HG03558 (cell line): ENCODE measurements around the gene DDX39B.
"Not testable (repeated sequence)": the region's sequence is repeated elsewhere in the genome, so short reads cannot be mapped to it uniquely, and the experiment has no call there.

ENCODE experiments used
- ATAC-seq: cut with Tn5 transposase; IDR thresholded peaks from one replicate; pipeline ENCODE4 v1.9.1; 2021; ENCODE audit warnings: moderate number of reproducible peaks; ENCODE audit not compliant: unreplicated experiment; ENCODE audit errors: extremely low read depth

The DDX39B gene

GRCh38 chr6:31531162-31531561 is 10.6 kb downstream of the DDX39B start:
- ATAC-seq: no peak

GRCh38 chr6:31530659-31531058 is 11.1 kb downstream of the DDX39B start:
- ATAC-seq: no peak

- ATAC-seq: no peak
Measured at GRCh38 chr6:31529329-31530150, 12.3 kb downstream of the DDX39B start.

GRCh38 chr6:31528821-31529328 is 12.9 kb downstream of the DDX39B start, which contains the start of gene MCCD1:
MCCD1 (plus strand) TSS chr6:31528962; CDS start chr6:31529015, 53 bp downstream.
- ATAC-seq: no peak

GRCh38 chr6:31528307-31528777 is 13.5 kb downstream of the DDX39B start:
- no peak for ATAC-seq

- no peak for ATAC-seq
Measured at GRCh38 chr6:31525932-31526591, 15.7 kb downstream of the DDX39B start.

- no peak for ATAC-seq
Measured at GRCh38 chr6:31525553-31525931, 16.3 kb downstream of the DDX39B start.

GRCh38 chr6:31521835-31522234 is 20.0 kb downstream of the DDX39B start:
- no peak for ATAC-seq

- no peak for ATAC-seq
Measured at GRCh38 chr6:31513456-31514165, 28.2 kb downstream of the DDX39B start.

GRCh38 chr6:31510007-31510406 is 31.8 kb downstream of the DDX39B start:
- ATAC-seq: no peak

GRCh38 chr6:31509036-31509435 is 32.8 kb downstream of the DDX39B start:
- not testable (repeated sequence) for ATAC-seq

GRCh38 chr6:31502586-31502985 is 39.2 kb downstream of the DDX39B start:
- no peak for ATAC-seq

- ATAC-seq: not testable (repeated sequence)
Measured at GRCh38 chr6:31499648-31500047, 42.2 kb downstream of the DDX39B start.

- no peak for ATAC-seq
Measured at GRCh38 chr6:31498748-31499147, 43.1 kb downstream of the DDX39B start.

GRCh38 chr6:31497531-31498476 is 44.0 kb downstream of the DDX39B start, which contains the start of gene MICB:
MICB (plus strand) TSS chr6:31498145; CDS start chr6:31498194, 49 bp downstream.
- ATAC-seq: no peak

- not testable (repeated sequence) for ATAC-seq
Measured at GRCh38 chr6:31496826-31497225, 45.0 kb downstream of the DDX39B start.

GRCh38 chr6:31495580-31495979 is 46.2 kb downstream of the DDX39B start:
- no peak for ATAC-seq

GRCh38 chr6:31493875-31494694 is 47.7 kb downstream of the DDX39B start:
- no peak for ATAC-seq

GRCh38 chr6:31493550-31493874 is 48.3 kb downstream of the DDX39B start:
- not testable (repeated sequence) for ATAC-seq
